GM12875 (cell line): Measurements from ENCODE around the gene OMA1.

Source experiments
- H3K4me3 ChIP-seq: one replicate; pipeline ENCODE4 v1.5.1; 2011; ENCODE audit warnings: low read depth, low read length, control low read depth
- TF ChIP-seq, protein P1 (sequence below): IDR thresholded peaks from 2 replicates; pipeline ENCODE4 v1.5.1; 2011; ENCODE audit warnings: low read depth, mild to moderate bottlenecking, control low read depth, inconsistent platforms, low read length, moderate library complexity, borderline replicate concordance; ENCODE audit not compliant: insufficient read depth

OMA1 gene

DNA sequence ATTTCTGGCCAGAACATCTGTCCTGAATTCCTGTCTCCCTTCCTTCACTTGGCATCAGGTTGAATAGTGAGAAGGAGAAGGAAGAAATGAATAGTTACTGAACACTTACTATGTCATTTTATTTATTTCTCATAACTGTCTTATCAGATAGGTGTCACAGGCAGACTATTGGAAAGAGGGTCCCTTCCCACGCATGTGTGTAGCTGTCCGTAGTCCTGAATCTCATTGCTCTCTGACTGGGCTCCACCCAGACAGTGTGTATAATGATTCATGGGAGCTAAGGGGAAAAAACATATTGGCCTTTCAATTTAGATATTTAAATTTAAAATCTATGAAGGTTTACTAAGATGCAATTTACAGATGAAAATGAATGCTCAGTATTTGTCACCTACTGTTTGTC is 86.1 kb downstream of the OMA1 start:
- no peak overlapping the region for H3K4me3 ChIP-seq
- TF ChIP-seq, protein P1, sequence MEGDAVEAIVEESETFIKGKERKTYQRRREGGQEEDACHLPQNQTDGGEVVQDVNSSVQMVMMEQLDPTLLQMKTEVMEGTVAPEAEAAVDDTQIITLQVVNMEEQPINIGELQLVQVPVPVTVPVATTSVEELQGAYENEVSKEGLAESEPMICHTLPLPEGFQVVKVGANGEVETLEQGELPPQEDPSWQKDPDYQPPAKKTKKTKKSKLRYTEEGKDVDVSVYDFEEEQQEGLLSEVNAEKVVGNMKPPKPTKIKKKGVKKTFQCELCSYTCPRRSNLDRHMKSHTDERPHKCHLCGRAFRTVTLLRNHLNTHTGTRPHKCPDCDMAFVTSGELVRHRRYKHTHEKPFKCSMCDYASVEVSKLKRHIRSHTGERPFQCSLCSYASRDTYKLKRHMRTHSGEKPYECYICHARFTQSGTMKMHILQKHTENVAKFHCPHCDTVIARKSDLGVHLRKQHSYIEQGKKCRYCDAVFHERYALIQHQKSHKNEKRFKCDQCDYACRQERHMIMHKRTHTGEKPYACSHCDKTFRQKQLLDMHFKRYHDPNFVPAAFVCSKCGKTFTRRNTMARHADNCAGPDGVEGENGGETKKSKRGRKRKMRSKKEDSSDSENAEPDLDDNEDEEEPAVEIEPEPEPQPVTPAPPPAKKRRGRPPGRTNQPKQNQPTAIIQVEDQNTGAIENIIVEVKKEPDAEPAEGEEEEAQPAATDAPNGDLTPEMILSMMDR, result no peak

DNA sequence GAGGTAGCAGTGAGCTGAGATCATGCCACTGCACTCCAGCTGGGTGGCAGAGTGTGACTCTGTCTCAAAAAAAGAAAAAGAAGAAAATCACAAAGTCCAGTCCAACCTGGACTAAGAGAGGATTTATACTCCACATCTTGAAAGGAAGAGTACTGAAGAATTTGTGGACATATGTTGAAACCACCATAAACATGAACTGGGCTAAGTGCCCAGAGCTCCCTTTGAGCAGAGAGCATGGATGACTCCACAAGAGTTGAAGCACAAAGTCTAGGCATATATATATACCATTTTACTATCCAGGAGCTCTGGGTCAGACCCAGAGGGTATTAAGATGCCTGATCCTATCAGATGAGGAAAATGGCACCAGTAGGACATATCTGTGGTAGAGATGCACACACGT is 86.6 kb downstream of the OMA1 start:
- TF ChIP-seq, protein P1, result no peak
- no peak overlapping the region for H3K4me3 ChIP-seq

GRCh38 chr1:58457023-58457635 is 89.4 kb downstream of the OMA1 start:
- TF ChIP-seq, protein P1, result no peak

DNA sequence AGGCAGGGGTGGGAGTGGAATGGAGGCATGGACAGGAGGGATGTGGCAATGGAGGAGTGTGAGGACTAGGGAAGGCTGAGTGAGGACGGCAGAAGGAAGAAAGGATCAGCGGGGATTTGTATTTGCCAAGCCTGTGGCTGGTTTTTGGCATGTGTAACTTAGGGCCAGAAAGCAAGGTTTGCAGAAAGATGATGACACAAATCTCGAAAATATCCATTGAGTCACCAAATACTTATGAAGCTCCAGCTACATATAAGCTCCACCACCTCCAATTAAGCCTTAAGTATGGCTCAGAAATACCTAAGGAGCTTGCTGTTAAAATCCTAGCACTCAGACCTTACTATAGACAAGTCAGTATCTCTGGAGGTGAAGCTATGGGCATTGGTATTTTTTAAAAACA is 90.1 kb downstream of the OMA1 start:
- no peak overlapping the region for H3K4me3 ChIP-seq
- TF ChIP-seq, protein P1, result no peak

More at GRCh38 chr1:58457023-58457635, 89.4 kb downstream of the OMA1 start:
- no peak overlapping the region for H3K4me3 ChIP-seq

DNA sequence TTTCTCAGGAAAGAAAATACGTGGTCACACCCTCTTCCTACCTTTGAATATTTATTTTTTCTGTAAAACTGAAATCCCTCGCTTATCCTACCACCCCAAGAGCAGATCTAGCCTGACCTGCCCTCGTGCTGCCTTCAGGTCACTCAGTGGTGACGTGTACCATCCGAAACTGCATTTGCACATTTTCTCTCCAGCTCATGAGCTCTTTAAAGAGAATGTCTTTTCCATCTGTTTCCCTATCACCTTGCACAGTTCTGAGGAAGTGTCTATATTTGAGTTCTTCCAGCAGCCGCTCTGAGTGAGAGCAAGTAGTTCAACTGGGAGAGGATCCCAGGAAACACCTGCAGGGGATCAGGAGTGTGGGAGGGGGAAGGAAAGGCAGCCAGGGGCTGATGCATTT is 91.7 kb downstream of the OMA1 start:
- TF ChIP-seq, protein P1, result no peak

GRCh38 chr1:58454385-58454784 is 92.1 kb downstream of the OMA1 start:
- no peak overlapping the region for H3K4me3 ChIP-seq
- TF ChIP-seq, protein P1, result no peak

More for the DNA sequence above, 91.7 kb downstream of the OMA1 start:
- no peak overlapping the region for H3K4me3 ChIP-seq

- TF ChIP-seq, protein P1, result no peak
- H3K4me3 ChIP-seq, result no peak overlapping the region
These were observed 94.8 kb downstream of the OMA1 start for GRCh38 chr1:58451560-58452191.
